NB4 (cell line): ENCODE data around the gene MAP3K4.
A peak's percentile ranks its signal among the peaks of the same experiment; 100 is the strongest.

ENCODE experiments used
- DNase-seq: peaks from one replicate; pipeline ENCODE4 v3.0.0; 2010; ENCODE audit warnings: low read depth
- H3K4me3 ChIP-seq: one replicate; pipeline ENCODE4 v1.5.1; 2011; ENCODE audit warnings: mild to moderate bottlenecking, low read depth, low read length, moderate library complexity
- MYC ChIP-seq: IDR thresholded peaks from 2 replicates; pipeline ENCODE4 v1.6.1; 2011; ENCODE audit warnings: low read depth, low read length
- POLR2A ChIP-seq: IDR thresholded peaks from 2 replicates; pipeline ENCODE4 v1.6.1; 2011; ENCODE audit warnings: mild to moderate bottlenecking; ENCODE audit not compliant: insufficient read length; ENCODE audit errors: extremely low read depth
- TF ChIP-seq, protein P1 (sequence below): IDR thresholded peaks from one replicate; pipeline ENCODE4 v1.5.1; 2012; ENCODE audit warnings: low read depth, low read length
- TF ChIP-seq, protein P2 (sequence below): IDR thresholded peaks from 2 replicates; pipeline ENCODE4 v1.6.1; 2011; ENCODE audit warnings: low read depth, low read length

Gene MAP3K4

DNA sequence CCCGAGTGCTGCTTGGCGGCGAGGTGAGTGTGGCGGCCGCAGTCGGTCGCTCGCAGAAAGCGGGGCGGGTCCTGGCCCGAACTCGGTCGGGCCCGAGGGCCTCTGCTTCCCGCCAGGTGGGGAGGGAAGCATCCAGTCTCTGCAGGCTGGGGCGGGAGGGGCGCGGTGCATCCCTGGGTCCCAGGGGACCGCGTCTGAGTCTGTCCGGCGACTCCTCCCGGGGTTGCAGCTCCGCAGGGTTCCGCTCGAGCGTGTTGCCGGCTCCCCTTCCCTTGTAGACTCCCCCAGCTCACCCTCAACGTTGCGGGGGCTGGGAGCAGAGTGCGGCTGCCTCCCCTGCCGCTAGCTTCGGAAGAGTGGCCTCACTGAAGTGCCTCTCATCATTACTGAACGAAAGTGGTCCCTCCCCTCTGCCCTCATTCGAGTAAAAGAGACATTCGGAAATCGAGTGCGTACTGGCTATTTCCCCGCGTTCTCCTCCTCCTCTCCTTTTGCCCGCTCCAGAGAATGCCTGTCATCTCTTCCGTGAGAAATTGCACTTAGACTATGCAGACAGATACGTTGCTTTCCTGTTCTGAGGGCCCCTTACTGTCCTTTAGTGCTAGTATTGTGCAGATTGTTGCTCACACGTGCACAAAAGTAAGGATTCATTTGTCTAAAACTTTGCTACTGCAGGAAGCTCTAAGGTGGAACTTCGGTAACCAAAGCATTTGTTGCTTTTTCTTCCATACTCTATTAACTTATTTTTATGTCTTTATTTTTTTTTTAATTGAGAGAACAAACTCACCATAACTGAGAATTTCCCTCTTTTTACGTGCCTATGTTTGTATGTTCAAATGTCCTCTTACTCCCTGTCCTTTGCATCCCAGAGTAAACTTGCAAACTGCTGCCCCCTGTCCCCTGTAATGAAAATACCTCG, 751 bp downstream of the MAP3K4 start:
- TF ChIP-seq POLR2A (peak; percentile 19), MYC (peak; percentile 9; the same call in 1 of the 2 replicates)
- TF ChIP-seq, protein P1, sequence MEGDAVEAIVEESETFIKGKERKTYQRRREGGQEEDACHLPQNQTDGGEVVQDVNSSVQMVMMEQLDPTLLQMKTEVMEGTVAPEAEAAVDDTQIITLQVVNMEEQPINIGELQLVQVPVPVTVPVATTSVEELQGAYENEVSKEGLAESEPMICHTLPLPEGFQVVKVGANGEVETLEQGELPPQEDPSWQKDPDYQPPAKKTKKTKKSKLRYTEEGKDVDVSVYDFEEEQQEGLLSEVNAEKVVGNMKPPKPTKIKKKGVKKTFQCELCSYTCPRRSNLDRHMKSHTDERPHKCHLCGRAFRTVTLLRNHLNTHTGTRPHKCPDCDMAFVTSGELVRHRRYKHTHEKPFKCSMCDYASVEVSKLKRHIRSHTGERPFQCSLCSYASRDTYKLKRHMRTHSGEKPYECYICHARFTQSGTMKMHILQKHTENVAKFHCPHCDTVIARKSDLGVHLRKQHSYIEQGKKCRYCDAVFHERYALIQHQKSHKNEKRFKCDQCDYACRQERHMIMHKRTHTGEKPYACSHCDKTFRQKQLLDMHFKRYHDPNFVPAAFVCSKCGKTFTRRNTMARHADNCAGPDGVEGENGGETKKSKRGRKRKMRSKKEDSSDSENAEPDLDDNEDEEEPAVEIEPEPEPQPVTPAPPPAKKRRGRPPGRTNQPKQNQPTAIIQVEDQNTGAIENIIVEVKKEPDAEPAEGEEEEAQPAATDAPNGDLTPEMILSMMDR, result peak; percentile 77
- TF ChIP-seq, protein P2, sequence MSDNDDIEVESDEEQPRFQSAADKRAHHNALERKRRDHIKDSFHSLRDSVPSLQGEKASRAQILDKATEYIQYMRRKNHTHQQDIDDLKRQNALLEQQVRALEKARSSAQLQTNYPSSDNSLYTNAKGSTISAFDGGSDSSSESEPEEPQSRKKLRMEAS, result no peak
- peak; percentile 87 for DNase-seq
- peak overlapping the region; percentile 84 for H3K4me3 ChIP-seq

DNA sequence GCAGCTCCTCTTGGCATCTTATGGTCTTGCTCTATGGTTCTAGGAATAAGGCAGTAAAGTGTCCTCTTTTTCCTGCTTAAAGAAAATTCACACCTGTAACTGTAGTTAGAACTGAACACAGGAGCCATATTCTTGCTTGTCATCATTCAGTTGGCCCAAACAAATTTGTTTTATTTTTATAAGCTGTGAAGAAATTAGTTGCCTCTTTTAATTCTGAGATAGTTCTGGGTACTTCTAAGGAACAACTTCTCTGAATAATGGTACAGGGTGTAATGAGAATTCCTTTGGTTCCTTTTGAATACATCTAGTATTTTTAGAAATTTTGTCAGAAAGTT, 1.4 kb downstream of the MAP3K4 start:
- TF ChIP-seq, protein P2, result no peak
- TF ChIP-seq, protein P1, result no peak
- TF ChIP-seq POLR2A, result no peak
- DNase-seq, result no peak
- peak overlapping the region; percentile 84 for H3K4me3 ChIP-seq

DNA sequence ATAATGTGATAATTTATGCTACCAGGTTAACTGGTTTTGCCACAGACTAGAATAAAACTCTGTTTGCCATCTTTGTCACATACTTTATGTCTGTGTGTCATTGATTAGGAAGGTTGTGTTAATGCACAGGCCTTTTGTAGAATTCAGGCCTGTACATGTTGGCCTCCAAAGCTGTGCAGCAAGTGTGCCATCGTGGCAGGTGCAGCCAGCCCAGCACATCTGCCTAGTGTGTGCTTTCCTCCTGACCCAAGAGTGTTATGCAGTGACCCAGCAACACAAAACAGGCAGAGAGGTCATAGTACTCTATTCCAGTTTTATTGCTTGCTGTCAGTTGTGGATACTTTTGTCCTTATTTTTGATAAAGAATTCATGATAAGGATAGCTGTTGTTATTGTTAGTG, 3.7 kb downstream of the MAP3K4 start:
- TF ChIP-seq, protein P1, result no peak
- TF ChIP-seq MYC (no peak), POLR2A (no peak)
- TF ChIP-seq, protein P2, result no peak
- H3K4me3 ChIP-seq, result no peak overlapping the region
- DNase-seq, result no peak

DNA sequence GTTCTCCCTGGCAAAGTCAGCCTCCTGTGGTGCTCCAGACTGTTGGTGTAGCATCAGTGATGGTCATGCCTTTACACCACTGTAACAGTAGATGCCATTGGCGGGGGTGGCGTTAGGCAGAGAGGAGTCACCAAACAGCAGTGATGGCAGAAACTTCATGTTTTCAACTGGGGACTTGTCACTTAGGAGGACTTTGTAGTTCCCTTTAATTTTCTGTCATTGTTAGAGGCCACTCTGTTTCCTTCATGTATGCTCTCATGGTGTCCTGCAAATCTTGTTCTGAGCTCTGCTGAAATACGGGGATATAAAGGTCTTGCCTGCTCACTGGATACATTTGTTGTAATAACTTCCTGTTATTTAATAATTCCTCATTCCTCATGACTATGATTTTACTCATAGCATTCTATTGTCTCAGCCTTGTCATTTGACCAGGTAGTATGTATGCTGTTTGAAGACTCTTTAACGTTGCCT, 4.6 kb downstream of the MAP3K4 start:
- DNase-seq, result peak; percentile 10
- TF ChIP-seq, protein P1, result no peak
- TF ChIP-seq POLR2A (no peak), MYC (no peak)
- TF ChIP-seq, protein P2, result no peak
- H3K4me3 ChIP-seq, result no peak overlapping the region

DNA sequence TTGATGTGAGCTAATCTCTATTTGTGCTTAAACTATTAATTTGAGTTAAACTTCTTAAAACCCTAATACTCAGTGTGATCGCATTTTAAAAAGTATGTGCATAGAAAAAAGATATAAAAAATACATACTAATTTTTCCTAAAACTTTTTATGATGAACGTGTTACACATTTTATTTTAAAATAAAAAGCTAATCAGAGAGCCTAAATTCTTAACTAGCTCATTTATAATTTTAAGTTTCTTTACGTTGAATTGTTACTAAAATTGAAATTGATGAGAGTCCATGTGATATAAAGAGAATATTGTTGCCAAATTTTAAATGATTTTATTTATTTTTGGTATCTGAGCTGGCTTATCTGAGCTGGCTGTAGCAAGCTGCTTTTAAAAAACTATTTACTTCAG, 6.6 kb downstream of the MAP3K4 start:
- H3K4me3 ChIP-seq, result no peak overlapping the region
- no peak for DNase-seq
- no peak for TF ChIP-seq POLR2A
- TF ChIP-seq, protein P2, result no peak
- TF ChIP-seq, protein P1, result no peak
- no peak for TF ChIP-seq MYC
